ENCODE data around the gene LAMTOR4. TPM values are rescaled to one million over a fixed set of nuclear protein-coding genes. Genes with fewer than 3 reads are reported as not detected.
A peak's percentile ranks its signal among the peaks of the same experiment; 100 is the strongest.

LAMTOR4 gene
- total and polyA plus RNA-seq, 10 of the 15 experiments (the other 5 are each of a cell fraction or from before 2014, with no cell fraction given): 73.4 to 297 (median 196) TPM

DNA sequence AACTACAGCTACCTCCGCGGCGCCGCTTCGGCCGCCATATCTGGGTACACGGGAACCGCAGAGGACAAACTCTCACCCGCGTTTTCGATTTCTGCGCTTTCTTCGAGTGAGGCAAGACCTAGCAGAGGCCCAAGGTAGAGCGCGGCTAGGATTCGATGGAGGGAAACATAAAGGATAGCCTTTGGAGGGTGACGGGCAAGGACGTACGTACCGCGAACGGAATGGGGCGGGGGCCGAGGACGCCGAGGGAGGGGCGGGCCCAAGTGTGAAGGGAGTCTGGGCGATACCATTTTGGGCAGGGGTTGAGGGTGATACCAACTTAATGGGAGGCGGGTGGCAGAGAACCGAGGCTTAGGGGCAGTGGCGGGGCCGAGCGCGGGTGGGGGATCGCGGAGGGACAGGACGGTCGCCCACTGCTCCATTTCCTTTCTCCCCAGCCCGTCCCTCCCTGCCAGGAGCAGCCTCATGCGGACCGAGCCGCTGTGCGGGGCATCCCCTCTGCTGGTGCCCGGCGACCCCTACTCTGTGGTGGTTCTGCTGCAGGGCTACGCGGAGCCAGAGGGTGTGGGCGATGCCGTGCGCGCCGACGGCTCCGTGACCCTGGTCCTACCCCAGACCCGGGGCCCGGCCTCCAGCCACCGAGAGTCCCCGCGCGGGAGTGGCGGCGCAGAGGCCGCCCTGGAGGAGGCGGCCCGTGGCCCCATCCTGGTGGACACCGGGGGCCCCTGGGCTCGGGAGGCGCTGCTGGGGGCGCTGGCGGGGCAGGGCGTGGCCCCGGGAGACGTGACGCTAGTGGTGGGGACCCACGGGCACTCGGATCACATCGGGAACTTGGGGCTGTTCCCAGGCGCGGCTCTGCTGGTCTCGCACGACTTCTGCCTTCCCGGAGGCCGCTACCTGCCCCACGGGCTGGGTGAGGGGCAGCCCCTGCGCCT lies 21.5 kb upstream of the LAMTOR4 start, which contains the start of gene MBLAC1 (continued):
- TF ChIP-seq JUND (IDR thresholded peaks at IDR 0.05; ENCODE audit: low read depth, low read length) (peak; percentile 97), MTA2 (IDR thresholded peaks at IDR 0.05; ENCODE audit: low read depth) (no peak), YBX1 (IDR thresholded peaks at IDR 0.05) (no peak), KLF5 (IDR thresholded peaks at IDR 0.05; ENCODE audit: partially characterized antibody) (peak; percentile 93), SIN3A (IDR thresholded peaks at IDR 0.05; ENCODE audit: low read depth, low read length) (0 out of 2 replicates have a peak, but pooled peaks have one; percentile 23), STAT3 (IDR thresholded peaks at IDR 0.05; ENCODE audit: low read depth, low read length) (no peak), PML (IDR thresholded peaks at IDR 0.05; ENCODE audit: low read length) (peak; percentile 96), NBN (IDR thresholded peaks at IDR 0.05) (peak; percentile 86)
- TF ChIP-seq, protein P1, sequence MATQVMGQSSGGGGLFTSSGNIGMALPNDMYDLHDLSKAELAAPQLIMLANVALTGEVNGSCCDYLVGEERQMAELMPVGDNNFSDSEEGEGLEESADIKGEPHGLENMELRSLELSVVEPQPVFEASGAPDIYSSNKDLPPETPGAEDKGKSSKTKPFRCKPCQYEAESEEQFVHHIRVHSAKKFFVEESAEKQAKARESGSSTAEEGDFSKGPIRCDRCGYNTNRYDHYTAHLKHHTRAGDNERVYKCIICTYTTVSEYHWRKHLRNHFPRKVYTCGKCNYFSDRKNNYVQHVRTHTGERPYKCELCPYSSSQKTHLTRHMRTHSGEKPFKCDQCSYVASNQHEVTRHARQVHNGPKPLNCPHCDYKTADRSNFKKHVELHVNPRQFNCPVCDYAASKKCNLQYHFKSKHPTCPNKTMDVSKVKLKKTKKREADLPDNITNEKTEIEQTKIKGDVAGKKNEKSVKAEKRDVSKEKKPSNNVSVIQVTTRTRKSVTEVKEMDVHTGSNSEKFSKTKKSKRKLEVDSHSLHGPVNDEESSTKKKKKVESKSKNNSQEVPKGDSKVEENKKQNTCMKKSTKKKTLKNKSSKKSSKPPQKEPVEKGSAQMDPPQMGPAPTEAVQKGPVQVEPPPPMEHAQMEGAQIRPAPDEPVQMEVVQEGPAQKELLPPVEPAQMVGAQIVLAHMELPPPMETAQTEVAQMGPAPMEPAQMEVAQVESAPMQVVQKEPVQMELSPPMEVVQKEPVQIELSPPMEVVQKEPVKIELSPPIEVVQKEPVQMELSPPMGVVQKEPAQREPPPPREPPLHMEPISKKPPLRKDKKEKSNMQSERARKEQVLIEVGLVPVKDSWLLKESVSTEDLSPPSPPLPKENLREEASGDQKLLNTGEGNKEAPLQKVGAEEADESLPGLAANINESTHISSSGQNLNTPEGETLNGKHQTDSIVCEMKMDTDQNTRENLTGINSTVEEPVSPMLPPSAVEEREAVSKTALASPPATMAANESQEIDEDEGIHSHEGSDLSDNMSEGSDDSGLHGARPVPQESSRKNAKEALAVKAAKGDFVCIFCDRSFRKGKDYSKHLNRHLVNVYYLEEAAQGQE (IDR thresholded peaks at IDR 0.05; ENCODE audit: low read depth, low read length): no peak
- TF ChIP-seq, protein P2, sequence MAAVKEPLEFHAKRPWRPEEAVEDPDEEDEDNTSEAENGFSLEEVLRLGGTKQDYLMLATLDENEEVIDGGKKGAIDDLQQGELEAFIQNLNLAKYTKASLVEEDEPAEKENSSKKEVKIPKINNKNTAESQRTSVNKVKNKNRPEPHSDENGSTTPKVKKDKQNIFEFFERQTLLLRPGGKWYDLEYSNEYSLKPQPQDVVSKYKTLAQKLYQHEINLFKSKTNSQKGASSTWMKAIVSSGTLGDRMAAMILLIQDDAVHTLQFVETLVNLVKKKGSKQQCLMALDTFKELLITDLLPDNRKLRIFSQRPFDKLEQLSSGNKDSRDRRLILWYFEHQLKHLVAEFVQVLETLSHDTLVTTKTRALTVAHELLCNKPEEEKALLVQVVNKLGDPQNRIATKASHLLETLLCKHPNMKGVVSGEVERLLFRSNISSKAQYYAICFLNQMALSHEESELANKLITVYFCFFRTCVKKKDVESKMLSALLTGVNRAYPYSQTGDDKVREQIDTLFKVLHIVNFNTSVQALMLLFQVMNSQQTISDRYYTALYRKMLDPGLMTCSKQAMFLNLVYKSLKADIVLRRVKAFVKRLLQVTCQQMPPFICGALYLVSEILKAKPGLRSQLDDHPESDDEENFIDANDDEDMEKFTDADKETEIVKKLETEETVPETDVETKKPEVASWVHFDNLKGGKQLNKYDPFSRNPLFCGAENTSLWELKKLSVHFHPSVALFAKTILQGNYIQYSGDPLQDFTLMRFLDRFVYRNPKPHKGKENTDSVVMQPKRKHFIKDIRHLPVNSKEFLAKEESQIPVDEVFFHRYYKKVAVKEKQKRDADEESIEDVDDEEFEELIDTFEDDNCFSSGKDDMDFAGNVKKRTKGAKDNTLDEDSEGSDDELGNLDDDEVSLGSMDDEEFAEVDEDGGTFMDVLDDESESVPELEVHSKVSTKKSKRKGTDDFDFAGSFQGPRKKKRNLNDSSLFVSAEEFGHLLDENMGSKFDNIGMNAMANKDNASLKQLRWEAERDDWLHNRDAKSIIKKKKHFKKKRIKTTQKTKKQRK (IDR thresholded peaks at IDR 0.05; ENCODE audit: low read depth, low read length): no peak
- TF ChIP-seq, protein P3, sequence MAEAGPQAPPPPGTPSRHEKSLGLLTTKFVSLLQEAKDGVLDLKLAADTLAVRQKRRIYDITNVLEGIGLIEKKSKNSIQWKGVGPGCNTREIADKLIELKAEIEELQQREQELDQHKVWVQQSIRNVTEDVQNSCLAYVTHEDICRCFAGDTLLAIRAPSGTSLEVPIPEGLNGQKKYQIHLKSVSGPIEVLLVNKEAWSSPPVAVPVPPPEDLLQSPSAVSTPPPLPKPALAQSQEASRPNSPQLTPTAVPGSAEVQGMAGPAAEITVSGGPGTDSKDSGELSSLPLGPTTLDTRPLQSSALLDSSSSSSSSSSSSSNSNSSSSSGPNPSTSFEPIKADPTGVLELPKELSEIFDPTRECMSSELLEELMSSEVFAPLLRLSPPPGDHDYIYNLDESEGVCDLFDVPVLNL (IDR thresholded peaks at IDR 0.05; ENCODE audit: low read depth, low read length): no peak

Data from GM12878 (cell line).